OCI-LY1 (cell line): ENCODE data around the gene GCN1.

ENCODE experiments used
- H2AFZ ChIP-seq: fragments of 200-600 bp; sonication (generic), shearing (Covaris generic); 2 replicates; pipeline ENCODE4 v1.6.0; 2014; ENCODE audit warnings: antibody characterized with exemption, mild to moderate bottlenecking, low read length
- H3F3A ChIP-seq: fragments of 200-600 bp; sonication (generic), shearing (Covaris generic); 2 replicates; pipeline ENCODE4 v1.6.0; 2014; ENCODE audit warnings: mild to moderate bottlenecking, antibody characterized with exemption, low read length, moderate library complexity; ENCODE audit not compliant: insufficient read depth
- H3K27ac ChIP-seq: fragments of 200-600 bp; sonication (generic); 2 replicates; pipeline ENCODE4 v1.5.1; 2014; ENCODE audit warnings: low read length, mixed run types, mild to moderate bottlenecking, low read depth; ENCODE audit not compliant: poor library complexity, severe bottlenecking
- H3K27me3 ChIP-seq: fragments of 200-600 bp; sonication (generic); 2 replicates; pipeline ENCODE4 v1.6.0; 2014; ENCODE audit warnings: antibody characterized with exemption, mild to moderate bottlenecking, low read length, moderate library complexity; ENCODE audit not compliant: insufficient read depth
- H3K36me3 ChIP-seq: fragments of 200-600 bp; sonication (generic); 2 replicates; pipeline ENCODE4 v1.6.1; 2014; ENCODE audit warnings: mild to moderate bottlenecking, antibody characterized with exemption, low read length, moderate library complexity, mixed read lengths; ENCODE audit not compliant: insufficient read depth
- H3K4me1 ChIP-seq: fragments of 200-600 bp; sonication (generic); 2 replicates; pipeline ENCODE4 v1.5.1; 2014; ENCODE audit warnings: mild to moderate bottlenecking, low read length, moderate library complexity; ENCODE audit not compliant: insufficient read depth, severe bottlenecking
- H3K4me2 ChIP-seq: fragments of 200-600 bp; sonication (generic), shearing (Covaris generic); 2 replicates; pipeline ENCODE4 v1.6.1; 2014; ENCODE audit warnings: low read length
- H3K4me3 ChIP-seq: fragments of 200-600 bp; sonication (generic); 2 replicates; pipeline ENCODE4 v1.5.1; 2014; ENCODE audit warnings: low read length, low read depth, mild to moderate bottlenecking, mixed read lengths; ENCODE audit not compliant: poor library complexity, severe bottlenecking
- H3K79me2 ChIP-seq: fragments of 200-600 bp; shearing (Covaris generic); 2 replicates; pipeline ENCODE4 v1.6.1; 2016; ENCODE audit warnings: mixed run types, low read length, mixed read lengths; ENCODE audit not compliant: insufficient read depth
- H3K9ac ChIP-seq: fragments of 200-600 bp; sonication (generic), shearing (Covaris generic); 2 replicates; pipeline ENCODE4 v1.6.1; 2014; ENCODE audit warnings: mild to moderate bottlenecking, low read length, mixed read lengths
- H3K9me2 ChIP-seq: fragments of 200-600 bp; sonication (generic), shearing (Covaris generic); 2 replicates; pipeline ENCODE4 v1.6.1; 2014; ENCODE audit warnings: low read depth, mild to moderate bottlenecking, low read length, mixed read lengths
- H3K9me3 ChIP-seq: fragments of 200-600 bp; shearing (Covaris generic); 2 replicates; pipeline ENCODE4 v1.6.1; 2014; ENCODE audit warnings: low read length, mixed read lengths
- H4K20me1 ChIP-seq: fragments of 200-600 bp; sonication (generic), shearing (Covaris generic); 2 replicates; pipeline ENCODE4 v1.6.0; 2016; ENCODE audit warnings: mild to moderate bottlenecking, low read length; ENCODE audit not compliant: insufficient read depth
- CTCF ChIP-seq: fragments of 200-600 bp; sonication (generic), shearing (Covaris generic); IDR thresholded peaks from 2 replicates; pipeline ENCODE4 v1.5.1; 2017; ENCODE audit warnings: mild to moderate bottlenecking, antibody characterized with exemption, low read length, moderate library complexity, mixed read lengths
- EZH2 ChIP-seq: fragments of 200-600 bp; sonication (generic), shearing (Covaris generic); IDR thresholded peaks from 2 replicates; pipeline ENCODE4 v1.8.0; 2017; ENCODE audit warnings: borderline replicate concordance, mixed run types, mild to moderate bottlenecking, antibody characterized with exemption, low read length, moderate library complexity, mixed read lengths

GCN1 gene

GRCh38 chr12:120194534-120195395, at the start of gene GCN1:
GCN1 (minus strand) TSS chr12:120194715; CDS start chr12:120194697, 18 bp downstream.
- Histone ChIP-seq H4K20me1 (no peaks in the 10 kb centered on the region), H3K4me3 (peak within 1 kb of the TSS; percentile 71), H3K79me2 (peaks cover 45% of the 10 kb centered on the region), H3K9me2 (no peaks in the 10 kb centered on the region), H3K36me3 (peaks cover 65% of the 10 kb centered on the region), H3K9ac (peak within 1 kb of the TSS; percentile 72), H3K4me2 (peak within 1 kb of the TSS; percentile 84), H2AFZ (no peak within 1 kb of the TSS), H3K9me3 (no peaks in the 10 kb centered on the region), H3K27me3 (no peaks in the 10 kb centered on the region), H3F3A (peaks cover 18% of the 10 kb centered on the region), H3K4me1 (peaks cover 73% of the 10 kb centered on the region), H3K27ac (peak within 1 kb of the TSS; percentile 86)
- TF ChIP-seq EZH2 (no peak), CTCF (no peak)

GRCh38 chr12:120242971-120243699, 48.6 kb upstream of the GCN1 start:
- no peaks in the 10 kb centered on the region for H3K9me3 ChIP-seq
- no peak overlapping the region for H3K4me2 ChIP-seq
- H3K36me3 ChIP-seq = no peaks in the 10 kb centered on the region
- no peak overlapping the region for H3K9ac ChIP-seq
- no peaks in the 10 kb centered on the region for H3K79me2 ChIP-seq
- H3K4me3 ChIP-seq = no peak overlapping the region
- H3K9me2 ChIP-seq = no peaks in the 10 kb centered on the region
- H3F3A ChIP-seq = no peaks in the 10 kb centered on the region
- H4K20me1 ChIP-seq = no peaks in the 10 kb centered on the region
- TF ChIP-seq CTCF = no peak
- TF ChIP-seq EZH2 = no peak
- no peaks in the 10 kb centered on the region for H3K4me1 ChIP-seq
- H2AFZ ChIP-seq = no peak overlapping the region
- no peak overlapping the region for H3K27ac ChIP-seq
- no peaks in the 10 kb centered on the region; the same call in 1 of the 2 replicates for H3K27me3 ChIP-seq

GRCh38 chr12:120242275-120242799, 47.8 kb upstream of the GCN1 start:
- H3K9ac ChIP-seq = no peak overlapping the region
- H2AFZ ChIP-seq = no peak overlapping the region
- H3K27ac ChIP-seq = no peak overlapping the region
- H3F3A ChIP-seq = no peaks in the 10 kb centered on the region
- TF ChIP-seq CTCF (no peak), EZH2 (no peak)
- no peaks in the 10 kb centered on the region for H4K20me1 ChIP-seq
- no peaks in the 10 kb centered on the region; the same call in 1 of the 2 replicates for H3K27me3 ChIP-seq
- H3K4me2 ChIP-seq = no peak overlapping the region
- no peaks in the 10 kb centered on the region for H3K9me3 ChIP-seq
- no peaks in the 10 kb centered on the region for H3K9me2 ChIP-seq
- H3K4me3 ChIP-seq = no peak overlapping the region
- H3K36me3 ChIP-seq = no peaks in the 10 kb centered on the region
- H3K4me1 ChIP-seq = no peaks in the 10 kb centered on the region
- H3K79me2 ChIP-seq = no peaks in the 10 kb centered on the region
